Measurements from ENCODE around the gene MAEA. TPM values are rescaled to one million over a fixed set of nuclear protein-coding genes. Genes with fewer than 3 reads are reported as not detected.

MAEA gene
- total and polyA plus RNA-seq, 9 of the 15 experiments (the other 6 are each of a cell fraction or from before 2014, with no cell fraction given): 2.1 to 86.5 (median 45.0) TPM

- TF ChIP-seq ETV1 (tag; conservative IDR thresholded peaks at IDR 0.05; ENCODE audit: low read depth) (no peak), KLF1 (tag; IDR thresholded peaks at IDR 0.05) (no peak), FIP1L1 (IDR thresholded peaks at IDR 0.05; ENCODE audit: low read depth, low read length, poor library complexity, severe bottlenecking) (no peak), RCOR1 (IDR thresholded peaks at IDR 0.05; ENCODE audit: borderline replicate concordance in 1 of 2, low read depth in 2 of 2, low read length in 2 of 2) (no peak), TCF3 (CRISPR knock-in tag; IDR thresholded peaks at IDR 0.05) (no peak), ZFP30 (CRISPR knock-in tag; IDR thresholded peaks at IDR 0.05; ENCODE audit: borderline replicate concordance) (no peak), KDM4B (IDR thresholded peaks at IDR 0.05; ENCODE audit: borderline replicate concordance in 2 of 2, low read depth in 1 of 2) (no peak), TFAP4 (CRISPR knock-in tag; IDR thresholded peaks at IDR 0.05; ENCODE audit: borderline replicate concordance) (no peak), ZNF277 (CRISPR knock-in tag; IDR thresholded peaks at IDR 0.05; ENCODE audit: borderline replicate concordance) (no peak)
Observed at GRCh38 chr4:1251773-1252066, 38.0 kb upstream of the MAEA start (continued).
